HepG2 (cell line): Measurements from ENCODE around the gene SPACDR. TPM values are rescaled to one million over a fixed set of nuclear protein-coding genes. Genes with fewer than 3 reads are reported as not detected.

Source experiments
- ARID5B ChIP-seq: IDR thresholded peaks from 2 replicates; pipeline ENCODE4 v1.4.0; 2020; ENCODE audit warnings: mild to moderate bottlenecking, missing genetic modification reagents
- GATAD1 ChIP-seq: IDR thresholded peaks from 2 replicates; pipeline ENCODE4 v1.6.1; 2016; ENCODE audit warnings: missing genetic modification reagents, missing compliant biosample characterization
- GTF2F1 ChIP-seq: fragments of 150-350 bp; IDR thresholded peaks from 2 replicates; pipeline ENCODE4 v1.6.1; 2014; ENCODE audit warnings: low read length
- HOXD1 ChIP-seq: sonication (generic); formaldehyde crosslinking; IDR thresholded peaks from 2 replicates; pipeline ENCODE4 v1.5.0; 2020; ENCODE audit warnings: missing genetic modification reagents
- KDM5A ChIP-seq: fragments of 200-600 bp; sonication (generic); IDR thresholded peaks from 2 replicates; pipeline ENCODE4 v1.7.0; 2018; ENCODE audit warnings: antibody characterized with exemption, mild to moderate bottlenecking, low read length, borderline replicate concordance
- KLF16 ChIP-seq, 2 experiments: sonication (generic) in 1 of 2; formaldehyde crosslinking in 1 of 2; IDR thresholded peaks; 2 replicates each; pipeline versions ENCODE4 v1.6.1 to v1.8.0; 2016 to 2023; ENCODE audit warnings: missing genetic modification reagents in 2 of 2, missing compliant biosample characterization in 1 of 2
- MED13 ChIP-seq: sonication (generic); formaldehyde crosslinking; IDR thresholded peaks from 2 replicates; pipeline ENCODE4 v1.5.0; 2020; ENCODE audit warnings: missing genetic modification reagents
- NFYC ChIP-seq: IDR thresholded peaks from 2 replicates; pipeline ENCODE4 v1.6.1; 2016; ENCODE audit warnings: missing genetic modification reagents, missing compliant biosample characterization
- NR3C1 ChIP-seq: sonication (generic); formaldehyde crosslinking; IDR thresholded peaks from 2 replicates; pipeline ENCODE4 v1.4.0; 2020; ENCODE audit warnings: missing genetic modification reagents
- NRL ChIP-seq: sonication (generic); formaldehyde crosslinking; IDR thresholded peaks from 2 replicates; pipeline ENCODE4 v1.5.0; 2020; ENCODE audit warnings: missing genetic modification reagents, mild to moderate bottlenecking, moderate library complexity, borderline replicate concordance
- SALL1 ChIP-seq: sonication (generic); formaldehyde crosslinking; IDR thresholded peaks from 2 replicates; pipeline ENCODE4 v1.8.0; 2022; ENCODE audit warnings: mild to moderate bottlenecking, missing genetic modification reagents
- TBL1XR1 ChIP-seq: fragments of 150-350 bp; IDR thresholded peaks from 2 replicates; pipeline ENCODE4 v1.6.1; 2014; ENCODE audit warnings: borderline replicate concordance, low read length; ENCODE audit not compliant: partially characterized antibody
- TMF1 ChIP-seq: sonication (generic); formaldehyde crosslinking; IDR thresholded peaks from 2 replicates; pipeline ENCODE4 v1.8.1; 2022; ENCODE audit warnings: low read depth, missing genetic modification reagents
- ZNF234 ChIP-seq: sonication (generic); formaldehyde crosslinking; conservative IDR thresholded peaks from 2 replicates; pipeline ENCODE4 v1.5.1; 2020; ENCODE audit warnings: mild to moderate bottlenecking, missing genetic modification reagents
- ZNF251 ChIP-seq: sonication (generic); formaldehyde crosslinking; IDR thresholded peaks from 2 replicates; pipeline ENCODE4 v1.9.0; 2021; ENCODE audit warnings: mild to moderate bottlenecking, missing genetic modification reagents
- ZNF383 ChIP-seq: sonication (generic); formaldehyde crosslinking; IDR thresholded peaks from 2 replicates; pipeline ENCODE4 v1.4.0; 2020; ENCODE audit warnings: missing genetic modification reagents, mild to moderate bottlenecking, borderline replicate concordance
- ZNF446 ChIP-seq: sonication (generic); formaldehyde crosslinking; IDR thresholded peaks from 2 replicates; pipeline ENCODE4 v1.5.0; 2020; ENCODE audit warnings: mild to moderate bottlenecking, missing genetic modification reagents
- ZNF557 ChIP-seq: sonication (generic); formaldehyde crosslinking; IDR thresholded peaks from 2 replicates; pipeline ENCODE4 v1.4.0; 2020; ENCODE audit warnings: missing genetic modification reagents
- ZNF652 ChIP-seq: IDR thresholded peaks from 2 replicates; pipeline ENCODE4 v1.6.1; 2016; ENCODE audit warnings: low read depth, borderline replicate concordance
- ZNF761 ChIP-seq: sonication (generic); formaldehyde crosslinking; conservative IDR thresholded peaks from 2 replicates; pipeline ENCODE4 v1.4.0; 2020; ENCODE audit warnings: mild to moderate bottlenecking, missing genetic modification reagents
- ZNF891 ChIP-seq: sonication (generic); formaldehyde crosslinking; IDR thresholded peaks from 2 replicates; pipeline ENCODE4 v1.5.0; 2020; ENCODE audit warnings: mild to moderate bottlenecking, missing genetic modification reagents
- polyA plus RNA-seq, 8 experiments: library from polyadenylated mRNA; depleted of rRNA in 3 of 8; stranded (reverse) in 7 of 8; unstranded in 1 of 8; fragments of >200 nt; fragmentation: Illumina TruSeq in 4 of 8; extraction: Trizol in 4 of 8; gene quantifications; 2 replicates each; pipeline versions ENCODE4 v1.2.1 to v1.2.3, GENCODE V29; 2011 to 2016; ENCODE audit warnings: low read depth in 4 of 8, missing spikeins in 1 of 8, mixed read lengths in 1 of 8; ENCODE audit not compliant: insufficient read depth in 1 of 8
- total RNA-seq, 5 experiments: library from RNA; depleted of rRNA; stranded (reverse); fragments of >200 nt; fragmentation: Illumina TruSeq; extraction: Trizol; gene quantifications; 2 replicates each; pipeline ENCODE4 v1.2.3, GENCODE V29; 2016; ENCODE audit warnings: low read depth in 1 of 5
- TF ChIP-seq, protein P1 (sequence below): IDR thresholded peaks from 2 replicates; pipeline ENCODE4 v1.6.1; 2016; ENCODE audit warnings: mild to moderate bottlenecking
- TF ChIP-seq, protein P2 (sequence below): sonication (generic); formaldehyde crosslinking; IDR thresholded peaks from 2 replicates; pipeline ENCODE4 v1.8.0; 2022; ENCODE audit warnings: missing genetic modification reagents, mild to moderate bottlenecking, moderate library complexity, borderline replicate concordance

SPACDR gene
- total and polyA plus RNA-seq, 2 of the 13 experiments (the other 11 are each of a cell fraction or from before 2014, with no cell fraction given): 0.41 TPM; not detected in 1

- TF ChIP-seq ZNF383 (CRISPR knock-in tag) (peak; percentile 18; the same call in 1 of the 2 replicates), ZNF891 (no peak), ARID5B (CRISPR knock-in tag) (peak; percentile 6; the same call in 1 of the 2 replicates), NRL (no peak), ZNF652 (CRISPR knock-in tag) (peak; percentile 37; the same call in 1 of the 2 replicates), NFYC (peak; percentile 40; the same call in 1 of the 2 replicates), MED13 (CRISPR knock-in tag) (no peak), TBL1XR1 (peak; percentile 62), ZNF557 (CRISPR knock-in tag) (peak; percentile 74; the same call in 1 of the 2 replicates), ZNF446 (peak; percentile 55; the same call in 1 of the 2 replicates), ZNF234 (no peak), SALL1 (CRISPR knock-in tag) (peak; percentile 56), KDM5A (peak; percentile 46; the same call in 1 of the 2 replicates), GATAD1 (CRISPR knock-in tag) (peak; percentile 53; the same call in 1 of the 2 replicates), ZNF761 (peak; percentile 42; the same call in 1 of the 2 replicates), NR3C1 (no peak), KLF16 (CRISPR knock-in tag; IDR thresholded peaks at IDR 0.05) (peak in 1 of 2 experiments; percentile 68; a peak in 1 of 4 replicates), TMF1 (CRISPR knock-in tag) (no peak; the same call in 1 of the 2 replicates), ZNF251 (CRISPR knock-in tag) (no peak), GTF2F1 (0 out of 2 replicates have a peak, but pooled peaks have one; percentile 41), HOXD1 (CRISPR knock-in tag) (peak; percentile 17; the same call in 1 of the 2 replicates)
- TF ChIP-seq, protein P1, sequence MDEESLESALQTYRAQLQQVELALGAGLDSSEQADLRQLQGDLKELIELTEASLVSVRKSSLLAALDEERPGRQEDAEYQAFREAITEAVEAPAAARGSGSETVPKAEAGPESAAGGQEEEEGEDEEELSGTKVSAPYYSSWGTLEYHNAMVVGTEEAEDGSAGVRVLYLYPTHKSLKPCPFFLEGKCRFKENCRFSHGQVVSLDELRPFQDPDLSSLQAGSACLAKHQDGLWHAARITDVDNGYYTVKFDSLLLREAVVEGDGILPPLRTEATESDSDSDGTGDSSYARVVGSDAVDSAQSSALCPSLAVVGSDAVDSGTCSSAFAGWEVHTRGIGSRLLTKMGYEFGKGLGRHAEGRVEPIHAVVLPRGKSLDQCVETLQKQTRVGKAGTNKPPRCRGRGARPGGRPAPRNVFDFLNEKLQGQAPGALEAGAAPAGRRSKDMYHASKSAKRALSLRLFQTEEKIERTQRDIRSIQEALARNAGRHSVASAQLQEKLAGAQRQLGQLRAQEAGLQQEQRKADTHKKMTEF: no peak
- TF ChIP-seq, protein P2, sequence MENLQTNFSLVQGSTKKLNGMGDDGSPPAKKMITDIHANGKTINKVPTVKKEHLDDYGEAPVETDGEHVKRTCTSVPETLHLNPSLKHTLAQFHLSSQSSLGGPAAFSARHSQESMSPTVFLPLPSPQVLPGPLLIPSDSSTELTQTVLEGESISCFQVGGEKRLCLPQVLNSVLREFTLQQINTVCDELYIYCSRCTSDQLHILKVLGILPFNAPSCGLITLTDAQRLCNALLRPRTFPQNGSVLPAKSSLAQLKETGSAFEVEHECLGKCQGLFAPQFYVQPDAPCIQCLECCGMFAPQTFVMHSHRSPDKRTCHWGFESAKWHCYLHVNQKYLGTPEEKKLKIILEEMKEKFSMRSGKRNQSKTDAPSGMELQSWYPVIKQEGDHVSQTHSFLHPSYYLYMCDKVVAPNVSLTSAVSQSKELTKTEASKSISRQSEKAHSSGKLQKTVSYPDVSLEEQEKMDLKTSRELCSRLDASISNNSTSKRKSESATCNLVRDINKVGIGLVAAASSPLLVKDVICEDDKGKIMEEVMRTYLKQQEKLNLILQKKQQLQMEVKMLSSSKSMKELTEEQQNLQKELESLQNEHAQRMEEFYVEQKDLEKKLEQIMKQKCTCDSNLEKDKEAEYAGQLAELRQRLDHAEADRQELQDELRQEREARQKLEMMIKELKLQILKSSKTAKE (CRISPR knock-in tag): peak; percentile 31; the same call in 1 of the 2 replicates
Measured at GRCh38 chr7:100428967-100429636, 35.0 kb downstream of the SPACDR start (continued).
